SKM-1 treated with dmso at 0.1 percent for 144 hours (cell line): ENCODE results near the gene LMBR1.
A peak's percentile ranks its signal among the peaks of the same experiment; 100 is the strongest.
"Not testable (repeated sequence)": the region's sequence is repeated elsewhere in the genome, so short reads cannot be mapped to it uniquely, and the experiment has no call there.

Experiments used
- DNase-seq: peaks from one replicate; lab custom pipeline; 2025; ENCODE audit not compliant: unreplicated experiment; lab: John Stamatoyannopoulos, UW

The LMBR1 gene

DNA sequence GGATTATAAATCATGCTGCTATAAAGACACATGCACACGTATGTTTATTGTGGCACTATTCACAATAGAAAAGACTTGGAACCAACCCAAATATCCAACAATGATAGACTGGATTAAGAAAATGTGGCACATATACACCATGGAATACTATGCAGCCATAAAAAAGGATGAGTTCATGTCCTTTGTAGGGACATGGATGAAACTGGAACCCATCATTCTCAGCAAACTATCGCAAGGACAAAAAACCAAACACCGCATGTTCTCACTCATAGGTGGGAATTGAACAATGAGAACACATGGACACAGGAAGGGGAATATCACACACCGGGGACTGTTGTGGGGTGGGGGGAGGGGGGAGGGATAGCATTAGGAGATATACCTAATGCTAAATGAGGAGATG is 89.3 kb downstream of the LMBR1 start:
- DNase-seq, result not testable (repeated sequence)

- no peak for DNase-seq
Measured at GRCh38 chr7:156802214-156802613, 90.8 kb downstream of the LMBR1 start.

GRCh38 chr7:156795415-156795814 is 97.6 kb downstream of the LMBR1 start:
- no peak for DNase-seq

DNA sequence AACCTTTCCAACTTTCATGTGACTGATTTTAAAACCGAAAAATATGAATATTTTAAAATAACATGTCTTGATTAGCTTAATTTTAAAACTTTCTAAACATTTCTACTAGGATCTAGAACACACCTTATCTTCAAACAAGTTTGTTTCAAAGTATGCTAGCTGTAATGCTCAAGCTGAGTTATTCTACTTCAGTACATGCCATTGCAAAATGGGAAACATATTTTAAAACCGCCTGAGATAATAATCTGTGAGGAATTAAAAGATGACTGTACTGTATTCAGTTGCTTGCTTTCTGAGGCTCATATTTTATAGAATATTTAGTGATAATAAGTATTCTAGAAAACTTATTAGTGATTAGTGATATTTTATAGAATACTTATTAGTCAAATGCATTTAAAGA is 99.6 kb downstream of the LMBR1 start:
- no peak for DNase-seq

GRCh38 chr7:156792611-156793010 is 100.4 kb downstream of the LMBR1 start:
- no peak for DNase-seq

DNA sequence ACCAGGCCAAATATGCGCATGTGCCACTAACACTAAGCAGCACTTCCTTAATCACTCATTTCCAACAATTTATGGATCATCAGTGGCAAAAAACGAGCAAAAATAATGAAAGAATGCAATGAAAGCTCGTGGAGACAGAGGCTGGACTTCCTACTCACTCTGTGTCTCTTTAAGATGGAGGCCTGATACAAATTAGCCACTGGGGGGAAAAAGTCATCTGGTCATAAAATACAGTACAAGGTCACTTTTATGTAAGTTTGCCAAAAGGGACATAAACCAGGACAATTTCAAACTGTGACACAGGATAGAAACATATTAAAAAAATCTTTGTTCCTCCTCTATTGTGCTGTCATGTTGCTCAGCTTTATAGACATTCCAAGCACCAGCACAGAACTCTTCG is 101.7 kb downstream of the LMBR1 start:
- DNase-seq, result no peak

DNA sequence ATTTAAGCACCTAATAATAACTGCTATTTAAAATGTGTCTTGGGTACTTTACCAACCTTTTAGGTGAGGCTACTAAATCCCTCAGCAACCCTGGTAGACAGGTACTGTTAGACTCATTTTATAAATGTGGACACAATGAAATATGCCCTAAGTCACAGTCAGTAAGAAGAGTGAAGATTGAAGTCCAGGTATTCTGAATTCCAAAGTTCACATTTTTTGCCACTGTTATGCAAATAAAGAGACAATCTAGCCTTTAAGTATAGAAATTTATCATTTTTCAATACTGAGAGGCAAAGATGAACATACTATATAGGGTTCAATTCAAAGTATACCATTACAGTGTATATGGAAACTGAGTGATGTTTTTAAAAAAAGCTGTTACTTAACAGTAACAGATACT is 102.7 kb downstream of the LMBR1 start:
- no peak for DNase-seq

DNA sequence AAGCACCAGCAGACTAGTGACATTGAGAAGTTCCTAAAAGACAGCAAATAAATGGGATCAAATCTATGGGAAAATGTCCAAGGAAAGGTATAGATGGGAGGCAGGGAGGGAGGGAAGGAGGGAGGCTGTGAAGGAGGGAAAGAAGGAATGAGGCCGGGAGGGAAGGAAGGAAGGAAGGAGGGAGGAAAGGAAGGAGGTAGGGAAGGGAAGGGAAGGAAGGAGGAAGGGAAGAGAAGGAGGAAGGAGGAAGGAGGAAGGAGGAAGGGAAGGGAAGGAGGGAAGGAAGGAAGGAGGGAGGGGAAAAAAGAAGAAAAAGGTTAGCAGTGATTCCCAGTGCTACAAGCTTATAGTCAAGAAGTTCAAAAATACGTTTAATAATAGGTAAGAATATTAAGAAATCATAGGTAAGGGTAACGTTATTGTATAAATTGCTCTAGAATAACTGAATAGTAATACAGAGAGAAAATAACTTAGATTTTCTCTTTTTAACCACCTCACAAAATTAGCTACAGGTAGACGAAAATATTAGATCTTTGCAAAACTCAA is 106.9 kb downstream of the LMBR1 start:
- DNase-seq, result no peak

DNA sequence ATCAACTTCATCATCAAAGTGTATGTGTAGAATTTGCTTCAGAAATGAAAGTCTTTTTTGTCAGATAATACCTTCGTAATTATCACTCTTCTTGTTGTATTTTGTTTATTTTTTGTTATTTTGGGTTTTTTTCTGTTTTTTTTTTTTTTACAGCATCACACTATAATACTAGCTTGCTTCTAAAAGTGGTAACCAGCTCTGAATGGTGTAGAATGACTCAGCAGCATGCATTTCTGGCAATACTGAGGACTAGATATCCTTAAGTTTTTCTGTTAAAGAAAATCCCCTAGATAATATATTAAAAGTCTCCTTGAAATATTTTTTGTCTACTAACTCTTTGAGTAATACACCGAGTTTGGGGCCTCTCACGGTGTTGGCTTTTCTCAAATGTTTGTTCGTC is 109.1 kb downstream of the LMBR1 start:
- no peak for DNase-seq

- no peak for DNase-seq
Measured at GRCh38 chr7:156781972-156782371, 111.0 kb downstream of the LMBR1 start.

GRCh38 chr7:156780724-156781455 is 112.1 kb downstream of the LMBR1 start:
- DNase-seq, result peak; percentile 40

- no peak for DNase-seq
Measured at GRCh38 chr7:156778668-156779067, 114.3 kb downstream of the LMBR1 start.

- DNase-seq, result no peak
Measured at GRCh38 chr7:156778201-156778600, 114.8 kb downstream of the LMBR1 start.

DNA sequence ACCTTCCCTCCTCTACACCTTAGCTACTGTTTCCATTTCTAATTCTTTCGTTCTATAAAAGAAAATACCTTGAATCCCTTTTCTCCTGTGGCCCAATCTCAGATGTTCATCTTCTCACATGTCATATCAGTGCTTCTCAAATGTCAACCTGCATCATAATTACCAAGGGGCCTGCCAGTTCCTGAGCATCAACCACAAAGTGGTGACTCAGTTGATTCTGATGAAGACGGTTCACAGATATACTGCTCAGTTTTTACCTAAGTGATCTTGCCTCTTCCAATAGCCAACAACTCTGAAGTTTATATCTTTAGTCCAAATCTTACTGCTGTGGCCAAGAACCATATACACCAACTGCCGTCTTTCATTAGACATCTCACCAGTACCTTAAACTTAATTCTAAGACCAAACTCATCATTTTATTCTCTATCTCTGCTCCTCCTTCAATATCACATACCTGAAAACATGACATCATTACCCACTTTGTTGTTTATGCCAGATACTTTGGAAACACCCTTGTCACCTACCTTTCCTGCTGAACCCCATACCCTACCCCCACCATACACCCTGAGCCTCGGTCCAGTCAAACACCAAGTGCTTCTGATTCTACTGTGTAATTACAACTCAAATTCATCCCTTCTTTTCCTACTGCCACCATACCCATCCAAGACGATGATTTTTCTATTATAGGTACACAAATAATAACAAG is 115.5 kb downstream of the LMBR1 start:
- DNase-seq, result no peak

- DNase-seq, result no peak
Measured at GRCh38 chr7:156776527-156776926, 116.5 kb downstream of the LMBR1 start.

- no peak for DNase-seq
Measured at GRCh38 chr7:156773966-156774365, 119.0 kb downstream of the LMBR1 start.

GRCh38 chr7:156772725-156773124 is 120.3 kb downstream of the LMBR1 start:
- no peak for DNase-seq

DNA sequence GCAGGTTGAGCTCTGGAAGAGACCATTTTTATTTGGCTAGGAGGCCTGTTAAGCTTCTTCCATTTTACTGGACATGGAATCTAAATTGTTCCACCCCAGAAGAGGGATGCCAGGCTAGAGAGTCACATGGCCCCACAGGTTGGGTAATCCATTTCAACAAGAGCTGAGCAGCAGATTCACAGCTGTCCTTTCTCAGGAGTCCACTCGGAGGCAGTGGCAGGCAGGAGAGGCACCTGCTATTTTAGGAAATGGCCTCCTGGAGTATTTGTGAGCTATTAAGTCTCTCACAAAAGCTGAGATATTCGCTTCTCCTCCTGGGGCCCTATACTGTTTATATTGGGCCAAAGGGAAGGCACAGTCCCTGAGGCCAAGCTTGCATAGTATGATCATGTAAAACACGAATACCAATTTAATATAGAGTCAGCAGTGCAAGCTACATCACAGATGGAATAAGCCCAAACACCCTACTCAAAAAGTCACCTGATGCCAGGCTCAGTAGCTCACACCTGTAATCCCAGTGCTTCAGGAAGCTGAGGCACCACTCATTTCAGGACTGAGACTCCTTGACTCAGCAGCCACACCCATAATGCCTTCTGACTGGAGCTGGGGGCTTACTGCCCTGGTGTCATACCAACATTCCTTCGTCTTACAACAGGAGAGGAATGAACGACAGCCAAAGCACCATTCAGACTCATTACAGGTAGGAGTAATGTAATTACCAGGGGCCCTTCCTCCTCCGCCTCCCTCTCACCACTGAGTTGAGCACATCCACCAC is 124.1 kb downstream of the LMBR1 start:
- DNase-seq, result no peak

DNA sequence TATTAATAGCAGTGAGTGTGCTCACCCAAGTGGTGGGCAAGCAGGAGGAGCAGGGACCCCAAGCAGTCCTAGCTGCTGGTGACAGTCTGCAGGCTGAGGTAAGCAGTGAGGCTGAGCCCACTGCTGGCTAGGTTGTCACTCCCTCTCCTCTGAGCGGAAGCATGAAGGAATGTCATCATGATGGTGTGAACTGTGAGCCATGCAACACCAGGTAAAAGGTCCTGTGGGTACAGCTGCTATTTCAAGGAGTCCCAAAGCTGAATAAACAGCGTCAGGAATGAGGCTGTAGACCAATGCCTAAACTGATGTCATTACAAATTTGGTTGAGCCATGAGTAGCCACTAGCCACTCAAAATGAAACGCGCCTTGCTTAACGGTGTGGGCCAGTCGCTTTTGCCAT is 126.3 kb downstream of the LMBR1 start:
- no peak for DNase-seq

DNA sequence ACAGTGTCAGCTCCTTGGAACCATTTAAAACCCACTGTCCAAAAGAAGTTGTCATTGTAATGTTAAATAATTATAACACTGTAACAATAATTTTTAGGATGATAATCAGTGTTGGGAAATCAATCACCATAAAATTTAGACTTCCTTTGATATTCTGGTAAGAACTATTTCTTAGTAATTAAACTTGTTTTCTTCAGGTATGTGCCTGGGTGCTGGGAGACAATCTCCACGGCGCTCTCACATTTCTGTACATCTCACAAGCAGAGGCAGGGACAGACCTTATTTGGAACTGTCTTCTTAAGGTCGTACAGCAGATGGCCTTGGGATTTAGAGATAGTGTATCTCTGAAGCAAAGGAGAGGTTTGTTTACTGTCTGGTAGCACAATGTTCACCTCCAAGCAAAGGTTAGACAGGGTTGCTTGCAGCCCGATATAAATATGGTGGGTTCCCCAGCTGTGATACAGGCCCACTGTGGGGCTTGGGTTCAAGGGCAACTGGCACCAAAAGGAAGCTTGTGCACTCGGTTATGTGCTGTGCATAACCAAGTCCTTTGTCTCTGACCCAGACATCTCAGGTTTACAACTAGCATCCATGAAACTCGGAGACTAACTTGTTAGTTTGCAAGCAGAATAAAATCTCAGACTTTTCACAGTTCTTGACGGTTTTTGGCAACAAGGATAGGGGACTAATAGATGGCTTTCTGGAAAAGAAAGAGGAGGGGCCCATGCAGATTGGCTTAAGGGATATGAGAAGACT is 126.9 kb downstream of the LMBR1 start:
- DNase-seq, result no peak

DNA sequence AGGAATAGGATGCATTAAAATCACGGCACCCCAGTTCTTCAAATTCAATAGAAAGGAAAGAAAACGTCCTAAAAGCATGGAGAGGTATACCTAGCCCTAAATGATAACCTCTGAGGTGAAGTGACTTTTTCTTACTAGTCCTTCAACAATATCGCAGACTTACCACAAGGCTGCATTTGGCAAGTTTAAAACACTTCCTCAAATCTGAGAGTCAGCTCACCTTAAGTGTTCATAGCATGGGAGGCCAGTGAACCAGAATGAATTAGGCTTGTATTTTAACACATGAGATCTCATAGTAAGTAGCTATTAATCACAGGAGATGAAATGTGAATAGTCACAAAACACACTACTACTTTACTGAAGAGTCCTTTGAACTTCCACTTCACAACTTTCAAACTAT is 128.2 kb downstream of the LMBR1 start:
- DNase-seq, result no peak
